ENCODE results near the gene KDM8.

GRCh38 chr16:27220991-27221390, 17.7 kb downstream of the KDM8 start:
- no peak for TF ChIP-seq EZH2 (optimal IDR thresholded peaks at IDR 0.05; ENCODE audit: low read depth, low read length)
- TF ChIP-seq CTCF (IDR thresholded peaks at IDR 0.05; ENCODE audit: low read length) = no peak
- TF ChIP-seq EZH2phosphoT487 (IDR thresholded peaks at IDR 0.05; ENCODE audit: low read length) = no peak
